Measurements from ENCODE around the gene KCNQ2.

DNA sequence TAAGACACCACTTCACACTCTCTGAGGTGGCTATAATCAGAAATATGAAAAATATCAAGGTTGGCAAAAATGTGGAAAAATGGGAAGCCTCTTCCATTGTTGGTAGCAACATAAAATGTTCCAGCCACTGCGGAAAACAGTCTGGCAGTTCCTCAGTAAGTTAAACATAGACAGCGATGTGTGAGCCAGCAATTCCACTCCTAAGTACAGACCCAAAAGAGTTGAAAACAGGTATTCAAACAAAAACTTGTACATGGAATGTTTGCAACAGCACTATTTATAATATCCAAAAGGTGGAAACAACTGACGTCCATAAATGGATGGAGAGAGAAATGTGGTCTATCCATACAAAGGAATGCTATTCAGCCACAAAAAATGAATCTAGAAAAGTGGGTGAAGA, 40.8 kb upstream of the KCNQ2 start:
- TF ChIP-seq GATA2 (IDR thresholded peaks at IDR 0.05; ENCODE audit: low read depth, low read length) (no peak), GATA3 (IDR thresholded peaks at IDR 0.05; ENCODE audit: low read depth, low read length) (no peak)
